Measurements from ENCODE around the gene AMOTL1.

DNA sequence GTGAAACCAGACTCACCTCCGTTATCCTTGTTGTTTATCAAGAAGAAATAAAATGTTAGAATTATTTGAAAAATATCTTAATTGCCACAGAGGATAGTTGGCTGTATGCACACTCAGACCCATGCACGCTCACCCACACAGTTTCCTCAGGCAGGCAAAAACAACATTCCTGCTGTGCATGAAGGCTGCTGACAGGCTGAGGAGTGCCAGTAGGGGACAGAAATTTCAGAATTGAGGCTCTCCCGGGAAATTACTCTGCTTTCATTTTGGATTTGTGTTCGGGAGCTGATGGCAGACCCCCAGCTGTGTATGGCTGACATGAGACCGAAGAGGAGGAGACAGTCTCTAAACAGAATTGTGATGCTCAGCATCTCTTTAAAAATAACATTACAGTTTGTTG is 87.5 kb downstream of the AMOTL1 start:
- TF ChIP-seq, protein P1, sequence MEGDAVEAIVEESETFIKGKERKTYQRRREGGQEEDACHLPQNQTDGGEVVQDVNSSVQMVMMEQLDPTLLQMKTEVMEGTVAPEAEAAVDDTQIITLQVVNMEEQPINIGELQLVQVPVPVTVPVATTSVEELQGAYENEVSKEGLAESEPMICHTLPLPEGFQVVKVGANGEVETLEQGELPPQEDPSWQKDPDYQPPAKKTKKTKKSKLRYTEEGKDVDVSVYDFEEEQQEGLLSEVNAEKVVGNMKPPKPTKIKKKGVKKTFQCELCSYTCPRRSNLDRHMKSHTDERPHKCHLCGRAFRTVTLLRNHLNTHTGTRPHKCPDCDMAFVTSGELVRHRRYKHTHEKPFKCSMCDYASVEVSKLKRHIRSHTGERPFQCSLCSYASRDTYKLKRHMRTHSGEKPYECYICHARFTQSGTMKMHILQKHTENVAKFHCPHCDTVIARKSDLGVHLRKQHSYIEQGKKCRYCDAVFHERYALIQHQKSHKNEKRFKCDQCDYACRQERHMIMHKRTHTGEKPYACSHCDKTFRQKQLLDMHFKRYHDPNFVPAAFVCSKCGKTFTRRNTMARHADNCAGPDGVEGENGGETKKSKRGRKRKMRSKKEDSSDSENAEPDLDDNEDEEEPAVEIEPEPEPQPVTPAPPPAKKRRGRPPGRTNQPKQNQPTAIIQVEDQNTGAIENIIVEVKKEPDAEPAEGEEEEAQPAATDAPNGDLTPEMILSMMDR (IDR thresholded peaks at IDR 0.05), result no peak
- TF ChIP-seq POLR2A (IDR thresholded peaks at IDR 0.05), result no peak

Data from esophagus squamous epithelium (tissue), 4 donors.